Peyer's patch (tissue), 4 donors: ENCODE measurements around the gene TOP3B.

ENCODE experiments used
- CTCF ChIP-seq, 6 experiments: fragments of 450-650 bp in 4 of 6; fragments of 200-600 bp in 2 of 6; sonication (generic) in 1 of 6; IDR thresholded peaks; one replicate each; pipeline ENCODE4 v1.5.1; 2017 to 2019; ENCODE audit warnings: antibody characterized with exemption in 6 of 6, mild to moderate bottlenecking in 3 of 6, moderate library complexity in 1 of 6
- POLR2A ChIP-seq, 2 donors: fragments of 450-650 bp; IDR thresholded peaks; one replicate each; pipeline ENCODE4 v1.5.1; 2017; ENCODE audit warnings: antibody characterized with exemption in 2 of 2, mild to moderate bottlenecking in 2 of 2, moderate library complexity in 2 of 2

DNA sequence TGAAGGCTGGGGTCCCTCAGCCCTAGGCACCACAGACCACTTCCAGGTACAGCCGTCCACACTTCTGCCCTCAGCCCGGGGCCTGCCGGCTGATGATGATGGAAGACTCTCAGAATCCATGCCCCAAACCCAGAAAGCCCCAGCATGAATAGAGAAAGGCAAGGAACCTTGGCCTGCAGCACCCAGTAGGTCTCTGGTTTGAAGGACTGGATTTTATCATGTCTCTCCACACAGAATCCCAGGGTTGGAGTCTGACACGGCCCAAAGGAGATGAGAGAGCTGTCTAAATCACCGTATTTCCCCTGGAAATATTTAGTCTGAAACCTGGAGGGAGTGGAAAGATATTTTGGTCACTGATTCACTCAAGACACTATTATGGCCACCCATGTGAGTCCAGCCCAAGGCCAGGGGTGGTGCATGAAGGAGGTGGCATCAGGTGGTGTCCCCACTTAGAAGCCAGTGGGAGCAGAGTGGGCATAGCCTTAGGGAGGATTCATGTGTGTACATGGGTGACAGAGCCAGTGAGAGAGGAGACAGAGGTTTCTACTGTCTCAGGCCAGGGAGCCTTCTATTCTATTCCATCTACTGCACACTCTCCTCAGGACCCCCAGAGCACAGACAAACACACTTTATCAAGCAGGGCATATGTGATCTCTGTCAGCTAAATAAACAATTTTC lies 14.0 kb downstream of the TOP3B start:
- TF ChIP-seq CTCF (IDR thresholded peaks at IDR 0.05) (no peak), POLR2A (IDR thresholded peaks at IDR 0.05) (no peak)
